Measurements from ENCODE around the gene SUPT5H.
A peak's percentile ranks its signal among the peaks of the same experiment; 100 is the strongest.

The SUPT5H gene

DNA sequence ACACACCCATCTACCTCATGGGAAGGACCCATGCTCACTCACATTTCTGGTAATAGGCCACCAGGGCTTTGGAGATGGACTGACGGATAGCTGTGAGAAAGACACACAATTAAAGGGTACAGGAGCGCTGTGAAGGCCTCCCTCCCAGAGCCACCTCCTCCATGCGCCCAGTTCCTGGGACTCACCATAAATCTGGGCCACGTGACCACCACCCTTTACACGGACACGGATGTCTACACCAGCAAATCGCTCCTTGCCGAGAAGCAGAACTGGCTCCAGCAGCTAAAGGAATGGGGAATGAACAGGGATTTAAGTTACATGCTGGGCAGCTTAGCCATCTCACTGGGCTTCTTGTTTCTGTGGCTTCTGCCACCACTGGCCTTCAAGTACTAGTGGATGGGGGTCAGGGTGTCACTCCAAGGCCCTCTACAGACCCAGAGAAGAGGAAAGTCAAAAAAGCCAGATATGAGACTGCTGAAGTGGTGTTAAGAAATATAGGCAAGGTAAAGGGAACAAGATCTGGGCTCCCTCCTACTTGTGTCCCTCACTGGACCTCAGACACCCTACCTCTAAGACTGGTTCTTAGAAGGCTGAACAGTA lies 11.8 kb upstream of the SUPT5H start:
- TF ChIP-seq, protein P1, sequence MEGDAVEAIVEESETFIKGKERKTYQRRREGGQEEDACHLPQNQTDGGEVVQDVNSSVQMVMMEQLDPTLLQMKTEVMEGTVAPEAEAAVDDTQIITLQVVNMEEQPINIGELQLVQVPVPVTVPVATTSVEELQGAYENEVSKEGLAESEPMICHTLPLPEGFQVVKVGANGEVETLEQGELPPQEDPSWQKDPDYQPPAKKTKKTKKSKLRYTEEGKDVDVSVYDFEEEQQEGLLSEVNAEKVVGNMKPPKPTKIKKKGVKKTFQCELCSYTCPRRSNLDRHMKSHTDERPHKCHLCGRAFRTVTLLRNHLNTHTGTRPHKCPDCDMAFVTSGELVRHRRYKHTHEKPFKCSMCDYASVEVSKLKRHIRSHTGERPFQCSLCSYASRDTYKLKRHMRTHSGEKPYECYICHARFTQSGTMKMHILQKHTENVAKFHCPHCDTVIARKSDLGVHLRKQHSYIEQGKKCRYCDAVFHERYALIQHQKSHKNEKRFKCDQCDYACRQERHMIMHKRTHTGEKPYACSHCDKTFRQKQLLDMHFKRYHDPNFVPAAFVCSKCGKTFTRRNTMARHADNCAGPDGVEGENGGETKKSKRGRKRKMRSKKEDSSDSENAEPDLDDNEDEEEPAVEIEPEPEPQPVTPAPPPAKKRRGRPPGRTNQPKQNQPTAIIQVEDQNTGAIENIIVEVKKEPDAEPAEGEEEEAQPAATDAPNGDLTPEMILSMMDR (IDR thresholded peaks at IDR 0.05; ENCODE audit: borderline replicate concordance, control extremely low read depth, extremely low read depth, insufficient read depth, missing control alignments) = no peak
- DNase-seq (ENCODE audit: low spot score) = no peak
- in situ Hi-C loops (cut with MboI; ENCODE audit: low sequenced_read_pairs, unreplicated experiment) = no loop called here

DNA sequence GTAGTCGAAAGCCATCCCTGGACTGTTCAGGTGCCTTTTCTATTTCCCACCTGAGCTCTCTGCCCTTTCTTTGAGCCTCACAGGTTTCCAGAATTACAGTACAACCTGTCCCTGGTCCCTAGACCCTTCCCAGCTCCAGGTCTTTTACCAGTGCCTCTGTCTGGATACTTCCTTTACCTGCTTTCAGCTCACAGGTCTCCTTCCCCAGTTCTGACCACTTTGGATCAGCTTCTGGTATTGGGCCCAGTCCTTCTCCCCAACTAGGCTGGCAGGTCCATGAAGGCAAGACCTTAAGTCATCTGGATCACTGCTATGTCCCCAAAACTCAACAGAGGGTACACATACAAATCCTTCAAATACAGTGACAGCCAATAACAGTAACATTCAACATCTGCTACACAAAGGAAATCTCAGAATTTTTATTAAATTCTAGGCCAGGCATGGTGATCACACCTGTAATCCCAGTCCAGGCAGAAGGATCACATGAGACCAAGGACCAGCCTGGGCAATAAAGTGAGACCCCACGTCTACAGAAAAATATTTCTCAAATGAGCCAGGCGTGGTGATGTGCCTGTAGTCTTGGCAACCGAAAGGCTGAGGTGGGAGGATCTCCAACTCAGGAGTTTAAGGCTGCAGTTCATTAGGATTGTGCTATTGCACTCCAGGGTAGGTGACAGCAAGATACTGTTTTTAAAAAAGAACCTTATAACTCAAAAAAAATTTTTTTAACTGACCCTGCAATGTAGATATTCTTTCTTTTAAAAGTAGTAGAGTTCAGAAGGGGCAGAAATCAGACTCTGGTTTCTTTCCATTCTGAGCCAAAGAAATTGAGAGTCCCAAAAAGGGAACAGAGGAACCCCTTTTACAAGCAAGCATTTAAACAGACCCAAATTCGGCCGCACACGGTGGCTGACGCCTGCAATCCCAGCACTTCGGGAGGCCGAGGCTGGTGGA lies 11.0 kb upstream of the SUPT5H start:
- no peak for DNase-seq (ENCODE audit: low spot score)
- in situ Hi-C loops (cut with MboI; ENCODE audit: low sequenced_read_pairs, unreplicated experiment) = no loop called here
- TF ChIP-seq, protein P1 (IDR thresholded peaks at IDR 0.05; ENCODE audit: borderline replicate concordance, control extremely low read depth, extremely low read depth, insufficient read depth, missing control alignments) = no peak

DNA sequence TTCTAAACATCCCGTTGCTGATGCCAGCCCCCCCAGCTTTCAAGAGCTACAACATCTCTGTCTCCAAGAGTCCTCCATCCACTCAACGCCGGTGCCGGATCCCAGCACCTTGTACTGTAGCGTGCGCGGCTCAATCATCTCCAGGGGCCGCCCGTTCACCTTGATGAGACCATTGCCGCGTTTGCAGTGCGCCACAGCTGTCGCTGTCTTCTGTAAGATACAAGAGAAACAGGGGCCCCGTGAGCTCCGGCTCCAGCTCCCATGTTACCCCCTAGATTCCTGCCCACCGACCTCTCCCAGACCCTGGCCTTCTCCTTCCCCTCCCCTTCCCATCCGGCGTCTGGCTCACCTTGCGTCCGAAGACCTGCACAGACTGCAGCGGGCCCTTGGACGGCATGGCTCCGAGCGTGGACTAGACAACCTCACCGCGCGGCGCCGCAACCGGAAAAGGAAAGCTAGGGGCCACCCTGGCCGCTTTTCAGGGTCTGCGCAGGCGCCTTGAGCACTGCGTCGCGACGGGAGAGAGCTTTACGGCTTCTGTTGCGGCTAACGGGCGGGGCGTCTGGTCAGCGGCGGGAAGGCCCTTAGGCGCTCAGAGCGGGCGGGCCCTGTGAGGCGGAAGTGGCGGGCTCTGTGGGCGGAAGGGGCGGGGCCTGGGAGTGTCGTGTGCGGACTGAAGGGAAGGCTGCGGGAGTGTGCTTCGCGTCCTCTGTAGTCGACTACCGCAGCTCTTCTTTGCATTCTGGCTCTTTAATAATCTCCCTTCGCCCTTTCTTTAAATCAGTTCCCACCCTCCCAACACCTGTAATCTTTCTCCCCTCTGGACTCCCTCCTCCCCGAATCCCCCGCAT lies 9.7 kb upstream of the SUPT5H start, which contains the start of gene RPS16:
TSS of gene RPS16 (minus strand) at position 451 of the 851 bp plus-strand sequence. CDS start at position 397, 54 bp downstream.
- in situ Hi-C loops (cut with MboI; ENCODE audit: low sequenced_read_pairs, unreplicated experiment) = no loop called here
- TF ChIP-seq, protein P1 (IDR thresholded peaks at IDR 0.05; ENCODE audit: borderline replicate concordance, control extremely low read depth, extremely low read depth, insufficient read depth, missing control alignments) = no peak

DNA sequence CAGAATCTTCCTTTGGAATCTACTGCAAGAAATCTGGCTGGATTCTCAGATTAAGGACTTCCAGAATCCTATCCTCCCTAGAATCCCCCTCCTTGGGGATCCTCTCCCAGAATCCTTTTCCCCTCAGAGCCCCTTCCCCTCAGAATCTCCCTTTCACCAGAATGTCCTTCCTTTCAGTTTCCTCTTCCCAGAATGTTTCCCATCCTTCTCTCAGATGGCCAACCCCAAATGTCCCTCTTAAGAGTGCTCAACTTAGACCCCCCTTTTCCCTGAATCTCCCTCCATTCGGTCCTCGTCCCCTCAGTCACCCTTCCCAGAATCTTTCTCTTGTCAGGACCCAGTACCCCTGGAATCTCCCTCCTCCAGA lies 9.0 kb upstream of the SUPT5H start:
- in situ Hi-C loops (cut with MboI; ENCODE audit: low sequenced_read_pairs, unreplicated experiment) = no loop called here
- TF ChIP-seq, protein P1 (IDR thresholded peaks at IDR 0.05; ENCODE audit: borderline replicate concordance, control extremely low read depth, extremely low read depth, insufficient read depth, missing control alignments) = no peak
- DNase-seq (ENCODE audit: low spot score) = no peak

More for the DNA sequence above, 9.7 kb upstream of the SUPT5H start, which contains the start of gene RPS16:
- peak; percentile 97 for DNase-seq (ENCODE audit: low spot score)

DNA sequence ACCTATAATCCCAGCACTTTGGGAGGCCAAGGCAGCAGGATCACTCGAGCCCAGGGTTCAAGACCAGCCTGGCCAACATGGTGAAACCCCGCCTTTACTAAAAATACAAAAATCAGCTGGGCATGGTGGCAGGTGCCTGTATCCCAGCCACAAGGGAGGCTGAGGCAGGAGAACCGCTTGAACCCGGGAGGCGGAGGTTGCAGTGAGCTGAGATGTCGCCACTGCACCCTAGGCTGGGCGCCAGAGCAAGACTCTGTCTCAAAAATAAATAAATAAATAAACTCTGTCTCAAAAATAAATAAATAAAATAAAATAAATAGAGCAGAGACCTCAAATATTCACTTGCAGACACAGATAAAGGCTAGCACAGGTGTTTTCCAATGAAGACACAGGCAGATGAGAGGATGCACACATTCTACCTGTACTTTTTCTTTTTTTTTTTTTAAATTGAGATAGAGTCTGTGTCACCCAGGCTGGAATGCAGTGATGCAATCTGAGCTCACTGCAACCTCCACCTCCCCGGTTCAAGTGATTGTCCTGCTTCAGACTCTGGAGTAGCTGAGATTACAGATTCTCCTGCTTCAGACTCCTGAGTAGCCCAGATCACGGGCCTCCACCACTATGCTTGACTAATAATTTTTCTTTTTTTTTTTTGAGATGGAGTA lies 7.0 kb upstream of the SUPT5H start:
- no peak for DNase-seq (ENCODE audit: low spot score)
- TF ChIP-seq, protein P1 (IDR thresholded peaks at IDR 0.05; ENCODE audit: borderline replicate concordance, control extremely low read depth, extremely low read depth, insufficient read depth, missing control alignments) = no peak
- in situ Hi-C loops (cut with MboI; ENCODE audit: low sequenced_read_pairs, unreplicated experiment) = no loop called here
